SHP77 treated with DMSO at 0.1 percent for 48 hours (cell line): ENCODE data around the gene NMT2.
A peak's percentile ranks its signal among the peaks of the same experiment; 100 is the strongest.

Experiments
- DNase-seq: peaks from one replicate; lab custom pipeline; 2025; lab: John Stamatoyannopoulos, UW

NMT2 gene

GRCh38 chr10:15141136-15142054, 27.1 kb downstream of the NMT2 start:
- no peak for DNase-seq

GRCh38 chr10:15140698-15141097, 27.8 kb downstream of the NMT2 start:
- no peak for DNase-seq

- DNase-seq = no peak
Measured at GRCh38 chr10:15137636-15138035, 30.9 kb downstream of the NMT2 start.

- no peak for DNase-seq
Measured at GRCh38 chr10:15137036-15137359, 31.5 kb downstream of the NMT2 start.

GRCh38 chr10:15136129-15137035, 32.1 kb downstream of the NMT2 start:
- no peak for DNase-seq

- DNase-seq = no peak
Measured at GRCh38 chr10:15131330-15131729, 37.2 kb downstream of the NMT2 start.

GRCh38 chr10:15124908-15125307, 43.6 kb downstream of the NMT2 start:
- DNase-seq = no peak

- DNase-seq = no peak
Measured at GRCh38 chr10:15124190-15124589, 44.3 kb downstream of the NMT2 start.

- DNase-seq = no peak
Measured at GRCh38 chr10:15123749-15124184, 44.7 kb downstream of the NMT2 start.

GRCh38 chr10:15122477-15123030, 45.9 kb downstream of the NMT2 start:
- no peak for DNase-seq

GRCh38 chr10:15121707-15122106, 46.8 kb downstream of the NMT2 start:
- no peak for DNase-seq

- DNase-seq = no peak
Measured at GRCh38 chr10:15120523-15120922, 48.0 kb downstream of the NMT2 start.

GRCh38 chr10:15118615-15119014, 49.9 kb downstream of the NMT2 start:
- DNase-seq = no peak

GRCh38 chr10:15116225-15116624, 52.3 kb downstream of the NMT2 start:
- DNase-seq = no peak

- no peak for DNase-seq
Measured at GRCh38 chr10:15113766-15114165, 54.7 kb downstream of the NMT2 start.

GRCh38 chr10:15112657-15113056, 55.8 kb downstream of the NMT2 start:
- no peak for DNase-seq

- DNase-seq = peak; percentile 43
Measured at GRCh38 chr10:15106352-15107013, 62.0 kb downstream of the NMT2 start.

GRCh38 chr10:15103513-15103912, 65.0 kb downstream of the NMT2 start:
- DNase-seq = no peak

- no peak for DNase-seq
Measured at GRCh38 chr10:15099886-15100285, 68.6 kb downstream of the NMT2 start.

- DNase-seq = peak; percentile 79
Measured at GRCh38 chr10:15097011-15097812, 71.3 kb downstream of the NMT2 start, which contains the start of gene RPP38. TSS of gene RPP38 (plus strand) at chr10:15097355. CDS start at chr10:15103315, 5,960 bp downstream.

GRCh38 chr10:15096661-15097010, 71.9 kb downstream of the NMT2 start:
- no peak for DNase-seq
